Panc1 (cell line): ENCODE data around the gene NCAPH2. TPM values are rescaled to one million over a fixed set of nuclear protein-coding genes. Genes with fewer than 3 reads are reported as not detected.

Source experiments
- ATAC-seq: fragments of 200-7000 bp; cut with Tn5 transposase; 2 replicates; pipeline ENCODE4 v1.9.1; 2020; ENCODE audit warnings: mild to moderate bottlenecking, moderate library complexity
- BruUV-seq: library from RNA; stranded (reverse); fragments of 400-500 nt; replicated peaks from 2 replicates; lab custom pipeline; 2021; lab: Mats Ljungman, UMichigan
- CTCF ChIA-PET: fragments of 300-600 bp; sonication (Branson Sonifier 250); formaldehyde crosslinking; loops from one replicate; lab custom pipeline; 2022; ENCODE audit warnings: antibody characterized with exemption; lab: Charles Lee
- POLR2A ChIA-PET: fragments of 300-600 bp; sonication (Branson Sonifier 250); formaldehyde crosslinking; loops from one replicate; lab custom pipeline; 2022; ENCODE audit warnings: antibody characterized with exemption; lab: Charles Lee
- DNase-seq: peaks from one replicate; pipeline ENCODE4 v3.0.0-alpha.2; 2010; ENCODE audit warnings: low read depth, low spot score
- H3K27ac ChIP-seq: 2 replicates; pipeline ENCODE4 v1.5.1; 2011; ENCODE audit warnings: mild to moderate bottlenecking, low read length, inconsistent platforms
- H3K27me3 ChIP-seq: fragments of 200-500 bp; sonication (Bioruptor generic); 2 replicates; pipeline ENCODE4 v1.6.0; 2014; ENCODE audit warnings: low read length, inconsistent platforms; ENCODE audit not compliant: control insufficient read depth, insufficient read depth
- H3K36me3 ChIP-seq: fragments of 200-500 bp; sonication (Bioruptor generic); 2 replicates; pipeline ENCODE4 v1.5.1; 2014; ENCODE audit warnings: inconsistent platforms, mild to moderate bottlenecking, low read length, moderate library complexity; ENCODE audit not compliant: control insufficient read depth, insufficient read depth
- H3K4me1 ChIP-seq: 2 replicates; pipeline ENCODE4 v1.5.1; 2011; ENCODE audit warnings: inconsistent platforms, mild to moderate bottlenecking, low read length, moderate library complexity; ENCODE audit not compliant: control insufficient read depth, insufficient read depth
- H3K4me3 ChIP-seq, 2 experiments: 2 replicates each; pipeline ENCODE4 v1.5.1; 2011 to 2012; ENCODE audit warnings: low read depth in 2 of 2, low read length in 2 of 2, mild to moderate bottlenecking in 2 of 2, inconsistent platforms in 1 of 2, moderate library complexity in 1 of 2
- H3K9me3 ChIP-seq: fragments of 200-500 bp; sonication (Bioruptor generic); 2 replicates; pipeline ENCODE4 v1.5.1; 2014; ENCODE audit warnings: low read depth, mild to moderate bottlenecking, inconsistent platforms, low read length, moderate library complexity; ENCODE audit not compliant: control insufficient read depth, insufficient read depth
- CTCF ChIP-seq: fragments of 450-650 bp; IDR thresholded peaks from 2 replicates; pipeline ENCODE4 v1.5.1; 2017; ENCODE audit warnings: mild to moderate bottlenecking
- POLR2AphosphoS5 ChIP-seq: IDR thresholded peaks from 2 replicates; pipeline ENCODE4 v1.6.1; 2012; ENCODE audit warnings: mild to moderate bottlenecking, low read depth, low read length, moderate library complexity
- REST ChIP-seq, 2 experiments: IDR thresholded peaks; 2 replicates each; pipeline ENCODE4 v1.6.1; 2011 to 2012; ENCODE audit warnings: low read depth in 2 of 2, control low read depth in 1 of 2, low read length in 1 of 2, mild to moderate bottlenecking in 1 of 2, moderate library complexity in 1 of 2; ENCODE audit not compliant: insufficient read depth in 1 of 2
- SIN3A ChIP-seq: IDR thresholded peaks from 2 replicates; pipeline ENCODE4 v1.6.1; 2012; ENCODE audit warnings: low read depth, mild to moderate bottlenecking, low read length, moderate library complexity, borderline replicate concordance; ENCODE audit not compliant: insufficient read depth
- TCF7L2 ChIP-seq: IDR thresholded peaks from 2 replicates; pipeline ENCODE4 v1.6.1; 2011; ENCODE audit warnings: mild to moderate bottlenecking, low read depth, low read length, inconsistent platforms
- in situ Hi-C: cut with HindIII; loops from 2 replicates; pipeline ENCODE4 v1.10.0; 2016; ENCODE audit warnings: low sequenced_read_pairs, low pct_unique_long_range_greater_than_20kb
- intact Hi-C: fragments of 100-400 bp; cut with micrococcal nuclease; formaldehyde crosslinking; loops from one replicate; pipeline ENCODE4 v1.10.0; 2022; ENCODE audit not compliant: unreplicated experiment
- total RNA-seq: library from RNA; stranded (reverse); gene quantifications from one replicate; pipeline ENCODE4 v1.2.1, GENCODE V29; 2021; ENCODE audit not compliant: unreplicated experiment

The NCAPH2 gene
- total RNA-seq, 1 experiment from 2014 or later: 55.6 TPM

- CTCF ChIA-PET: interaction anchor here (0.5 to 0.6 kb wide), 2 partner anchors 13 to 41 kb away, joined by 3 read pairs; partner anchors contain the start of gene SYCE3
- no TSS peak for BruUV-seq
- no peak overlapping the region for H3K27ac ChIP-seq
- in situ Hi-C loops (no loop called here), intact Hi-C loops (no loop called here)
- H3K27me3 ChIP-seq: no peaks in the 10 kb centered on the region
- H3K4me1 ChIP-seq: peaks cover 3% of the 10 kb centered on the region; the same call in 1 of the 2 replicates
- H3K36me3 ChIP-seq: no peaks in the 10 kb centered on the region; the same call in 1 of the 2 replicates
- H3K9me3 ChIP-seq: no peaks in the 10 kb centered on the region
- no peak overlapping the region for H3K4me3 ChIP-seq
- POLR2A ChIA-PET: interaction anchor here (0.6 kb wide), 2 partner anchors 14 to 64 kb away, joined by 3 to 10 read pairs; partner anchors contain the start of gene NCAPH2
- DNase-seq (no peak), ATAC-seq (no peak)
- no peak for TF ChIP-seq CTCF
- no peak for TF ChIP-seq TCF7L2
- no peak for TF ChIP-seq POLR2AphosphoS5
- TF ChIP-seq REST (IDR thresholded peaks at IDR 0.05; ENCODE audit: insufficient read depth in 1 of 2, low read depth in 2 of 2, low read length in 1 of 2): no peak
- TF ChIP-seq SIN3A: no peak
Measured at GRCh38 chr22:50522208-50522805, 14.3 kb downstream of the NCAPH2 start.

GRCh38 chr22:50522806-50523438 lies 14.9 kb downstream of the NCAPH2 start:
- Histone ChIP-seq H3K27me3 (no peaks in the 10 kb centered on the region), H3K27ac (no peak overlapping the region), H3K4me3 (no peak overlapping the region), H3K4me1 (peaks cover 4% of the 10 kb centered on the region; the same call in 1 of the 2 replicates), H3K36me3 (no peaks in the 10 kb centered on the region; the same call in 1 of the 2 replicates), H3K9me3 (no peaks in the 10 kb centered on the region)
- CTCF ChIA-PET: interaction anchor here (0.5 kb wide), 1 partner anchor 13 kb away, joined by 3 read pairs; no protein-coding TSS in a partner anchor
- no peak for ATAC-seq
- DNase-seq: no peak
- TF ChIP-seq TCF7L2: no peak
- intact Hi-C loops (no loop called here), in situ Hi-C loops (no loop called here)
- POLR2A ChIA-PET: interaction anchor here (0.6 kb wide), 1 partner anchor 15 kb away, joined by 3 read pairs; the partner anchor contains the start of gene NCAPH2
- BruUV-seq: no TSS peak

GRCh38 chr22:50523458-50523805 lies 15.4 kb downstream of the NCAPH2 start:
- Histone ChIP-seq H3K4me1 (peaks cover 4% of the 10 kb centered on the region; the same call in 1 of the 2 replicates), H3K4me3 (no peak overlapping the region), H3K27ac (no peak overlapping the region), H3K9me3 (no peaks in the 10 kb centered on the region), H3K27me3 (no peaks in the 10 kb centered on the region), H3K36me3 (no peaks in the 10 kb centered on the region; the same call in 1 of the 2 replicates)
- in situ Hi-C loops (no loop called here), intact Hi-C loops (no loop called here)
- no TSS peak for BruUV-seq
- DNase-seq (no peak), ATAC-seq (no peak)
- ChIA-PET CTCF (no interaction called here), POLR2A (no interaction called here)
- TF ChIP-seq TCF7L2 (no peak), POLR2AphosphoS5 (no peak), REST (IDR thresholded peaks at IDR 0.05; ENCODE audit: insufficient read depth in 1 of 2, low read depth in 2 of 2, low read length in 1 of 2) (no peak), SIN3A (no peak), CTCF (no peak)
